GM18498 (cell line): ENCODE measurements around the gene MYRIP.
"Not testable (repeated sequence)": the region's sequence is repeated elsewhere in the genome, so short reads cannot be mapped to it uniquely, and the experiment has no call there.

ENCODE experiments used
- ATAC-seq: cut with Tn5 transposase; IDR thresholded peaks from one replicate; pipeline ENCODE4 v1.9.1; 2021; ENCODE audit warnings: mild to moderate bottlenecking, moderate library complexity; ENCODE audit not compliant: unreplicated experiment

Gene MYRIP

DNA sequence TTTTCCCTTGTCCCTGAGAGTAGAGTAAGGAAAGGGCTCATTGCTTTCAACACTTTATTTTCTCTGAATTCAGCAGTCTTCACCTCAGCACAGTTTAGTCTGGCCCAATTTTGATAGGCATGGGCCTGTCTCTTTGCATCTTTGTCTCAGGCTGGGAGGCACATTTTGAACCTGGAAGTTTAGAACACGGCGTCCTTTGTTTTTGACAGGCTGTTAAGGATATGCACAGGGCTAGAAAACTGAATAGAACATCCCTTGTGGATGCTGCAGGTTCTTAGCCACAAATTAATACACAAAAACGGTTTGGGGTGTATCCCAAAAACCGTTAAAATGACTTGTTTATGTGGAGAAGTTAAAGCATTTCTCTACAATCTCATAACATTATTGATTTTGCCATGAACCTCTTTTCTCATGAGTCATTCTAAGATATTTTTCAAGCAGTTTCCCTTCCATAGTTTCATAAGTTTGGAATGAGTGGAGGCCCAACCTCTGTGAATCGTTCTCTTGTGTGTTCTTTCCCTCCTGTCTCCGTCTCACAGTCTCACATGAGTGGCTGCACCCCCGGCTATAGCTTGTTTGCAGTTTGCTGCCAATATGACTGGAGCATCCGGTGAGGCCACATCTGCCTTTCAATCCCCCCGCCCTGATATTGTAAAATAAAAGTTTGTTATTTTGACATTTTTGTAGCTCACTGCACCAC, 307.2 kb downstream of the MYRIP start:
- ATAC-seq, result no peak

DNA sequence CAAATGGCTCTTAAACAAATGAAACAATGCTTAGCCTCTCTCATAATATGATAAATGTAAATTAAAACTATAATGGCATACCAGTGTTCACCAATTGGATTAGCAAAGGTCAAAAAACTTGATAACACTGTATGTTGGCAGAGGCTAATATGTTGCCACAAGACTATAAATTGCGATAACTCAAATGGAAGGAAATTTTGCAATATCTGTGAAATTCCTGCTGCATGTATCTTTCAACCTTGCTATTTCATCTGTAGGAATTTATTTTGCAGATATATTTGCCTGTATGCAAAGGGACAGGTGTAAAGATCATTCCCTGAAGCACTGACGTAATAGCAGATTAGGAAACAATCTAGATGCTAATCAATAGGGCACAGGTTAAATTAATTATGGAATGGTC, 308.7 kb downstream of the MYRIP start:
- no peak for ATAC-seq

DNA sequence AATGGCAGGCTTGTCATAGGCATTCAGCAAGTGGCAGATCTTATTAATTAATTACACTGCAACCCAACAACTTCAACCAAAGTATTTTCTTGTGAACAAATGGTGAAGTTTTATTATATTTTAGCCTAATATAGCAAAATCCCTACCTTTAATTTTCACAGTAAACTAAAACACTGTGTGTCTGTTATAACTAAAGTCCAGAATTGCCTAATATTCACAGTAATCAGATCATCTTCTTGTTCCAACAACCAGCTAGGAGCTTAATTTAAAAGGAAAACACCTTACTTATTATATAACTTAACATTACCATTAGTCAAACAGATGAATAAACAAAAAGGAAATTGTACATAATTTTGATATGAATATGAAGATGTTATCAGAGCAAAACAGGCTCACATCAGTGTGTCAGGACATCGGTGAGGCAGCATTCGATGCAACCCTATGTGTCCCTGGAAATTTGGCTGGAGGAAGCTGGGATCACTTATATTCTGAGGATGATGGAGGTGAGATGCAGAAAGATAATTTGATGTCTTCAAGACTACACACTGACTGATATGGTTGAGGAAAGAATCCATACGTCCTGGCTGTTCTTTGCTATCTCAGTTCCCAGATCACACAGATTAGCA, 310.8 kb downstream of the MYRIP start:
- ATAC-seq, result no peak

DNA sequence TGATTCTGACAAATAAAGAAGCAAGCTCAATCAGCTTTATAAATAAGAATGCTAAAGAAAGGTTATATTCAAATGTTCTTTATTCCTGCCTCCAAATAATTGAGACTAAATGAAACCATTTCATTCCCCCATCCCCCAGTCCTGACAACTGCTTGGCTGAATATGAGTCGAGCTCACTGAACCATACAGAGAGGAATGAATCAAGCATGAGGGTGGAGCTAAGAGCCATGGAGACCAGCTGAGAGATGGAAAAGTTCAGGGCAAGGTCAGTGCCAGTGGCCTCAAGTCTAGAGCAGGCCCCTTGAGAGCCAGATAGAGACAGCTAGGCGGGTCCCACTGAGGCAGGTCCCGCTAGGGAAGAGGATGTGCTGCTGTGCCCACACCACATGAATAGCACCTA, 311.4 kb downstream of the MYRIP start:
- ATAC-seq, result no peak

DNA sequence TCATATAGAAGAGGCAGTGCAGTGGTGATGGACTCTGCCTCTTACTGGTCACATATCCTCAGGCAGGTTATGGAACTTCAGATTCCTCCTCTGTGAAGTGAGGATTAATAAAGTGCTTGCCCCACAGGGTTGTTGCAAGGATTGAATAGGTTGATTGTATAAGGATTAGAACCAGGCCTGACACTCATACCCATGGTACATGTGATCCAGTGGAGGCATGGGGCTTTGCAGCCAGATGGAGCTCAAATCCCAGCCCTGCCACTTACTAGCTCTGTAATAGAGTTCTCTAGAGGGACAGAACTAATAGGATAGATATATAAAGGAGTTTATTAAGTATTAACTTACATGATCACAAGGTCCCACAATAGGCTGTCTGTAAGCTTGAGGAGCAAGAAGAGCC, 315.5 kb downstream of the MYRIP start:
- no peak for ATAC-seq

DNA sequence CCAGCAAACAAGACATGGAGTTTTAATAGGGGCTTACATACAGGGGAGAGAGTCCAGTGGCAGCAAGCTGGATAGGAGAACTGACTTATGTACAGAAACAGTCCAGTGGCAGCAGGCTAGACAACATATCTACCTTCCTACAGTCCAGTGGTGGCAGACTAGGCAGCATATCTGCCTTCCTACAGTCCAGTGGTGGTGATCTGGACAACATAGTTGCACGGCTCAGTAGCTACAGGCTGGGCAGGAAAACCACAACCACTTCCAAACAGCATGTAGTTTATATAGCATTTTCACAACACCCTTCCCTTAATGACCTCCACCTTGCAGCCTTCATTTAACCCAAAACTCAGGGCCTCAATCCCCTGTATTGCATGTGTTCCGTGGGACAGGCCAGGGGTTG, 318.8 kb downstream of the MYRIP start:
- no peak for ATAC-seq

DNA sequence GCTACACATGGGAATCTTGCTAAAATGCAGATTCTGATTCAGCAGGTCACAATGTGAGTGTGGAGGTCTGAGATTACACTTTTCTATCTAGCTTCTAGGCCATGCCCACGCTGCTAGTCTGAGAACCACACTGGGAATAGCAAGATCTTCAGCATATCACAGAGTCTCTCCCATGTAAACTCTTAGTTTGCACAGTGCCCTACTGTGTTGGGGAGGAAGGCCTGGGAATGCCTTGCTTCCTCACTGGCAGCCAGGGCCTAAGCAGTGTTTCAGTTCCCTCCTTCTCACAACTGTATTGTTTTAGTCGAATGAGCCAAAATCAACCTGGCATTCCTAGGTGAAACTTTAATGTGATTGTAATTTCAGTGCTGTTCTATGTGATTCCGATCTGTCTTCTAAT, 320.1 kb downstream of the MYRIP start:
- no peak for ATAC-seq

DNA sequence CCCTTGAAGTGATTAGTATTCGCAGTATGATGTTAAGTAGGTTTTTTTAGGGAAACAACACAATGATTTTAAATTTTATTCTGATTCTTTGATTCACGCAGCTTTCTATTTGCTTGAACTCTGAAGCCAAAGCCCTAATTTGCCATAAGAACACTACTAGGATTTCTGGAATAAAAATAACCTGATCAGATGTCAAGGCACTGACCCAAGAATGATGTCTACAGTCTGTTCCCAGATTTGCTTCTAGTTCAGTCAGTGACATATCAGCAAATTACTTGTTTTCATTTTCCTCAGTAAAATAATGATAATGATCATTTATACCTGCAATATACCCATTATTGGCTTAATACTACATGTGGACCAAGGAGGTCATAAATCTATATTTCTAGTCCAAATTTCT, 320.6 kb downstream of the MYRIP start:
- no peak for ATAC-seq

DNA sequence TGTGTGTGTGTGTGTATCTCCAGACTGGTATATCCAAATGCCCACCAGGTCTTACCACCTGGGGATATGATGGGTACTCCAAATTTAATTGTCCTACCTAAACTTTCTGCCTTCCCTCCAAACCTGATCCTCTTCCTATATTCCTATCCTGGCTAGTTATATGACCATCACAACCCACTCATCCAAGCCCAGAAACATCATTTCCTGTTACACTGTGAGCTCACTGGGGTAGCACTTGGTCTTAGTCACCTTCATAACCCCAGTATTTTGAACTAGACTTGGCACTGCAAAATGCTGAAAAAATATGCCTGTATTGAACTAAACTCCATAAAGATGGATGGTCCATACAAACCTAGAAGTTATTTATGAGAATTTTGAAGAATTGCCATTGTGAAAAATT, 321.3 kb downstream of the MYRIP start:
- ATAC-seq, result no peak

DNA sequence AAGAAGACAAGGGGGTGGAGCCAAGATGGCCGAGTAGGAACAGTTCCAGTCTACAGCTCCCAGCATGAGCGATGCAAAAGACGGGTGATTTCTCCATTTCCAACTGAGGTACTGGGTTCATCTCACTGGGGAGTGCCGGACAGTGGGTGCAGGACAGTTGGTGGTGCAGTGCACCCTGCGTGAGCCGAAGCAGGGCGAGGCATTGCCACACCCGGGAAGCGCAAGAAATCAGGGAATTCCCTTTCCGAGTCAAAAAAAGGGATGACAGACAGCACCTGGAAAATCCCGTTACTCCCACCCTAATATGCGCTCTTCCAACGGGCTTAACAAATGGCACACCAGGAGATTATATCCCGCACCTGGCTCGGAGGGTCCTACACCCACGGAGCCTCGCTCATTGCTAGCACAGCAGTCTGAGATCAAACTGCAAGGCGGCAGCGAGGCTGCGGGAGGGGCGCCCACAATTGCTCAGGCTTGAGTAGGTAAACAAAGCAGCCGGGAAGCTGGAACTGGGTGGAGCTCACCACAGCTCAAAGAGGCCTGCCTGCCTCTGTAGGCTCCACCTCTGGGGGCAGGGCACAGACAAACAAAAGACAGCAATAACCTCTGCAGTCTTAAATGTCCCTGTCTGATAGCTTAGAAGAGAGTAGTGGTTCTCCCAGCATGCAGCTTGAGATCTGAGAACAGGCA, 324.6 kb downstream of the MYRIP start:
- not testable (repeated sequence) for ATAC-seq

DNA sequence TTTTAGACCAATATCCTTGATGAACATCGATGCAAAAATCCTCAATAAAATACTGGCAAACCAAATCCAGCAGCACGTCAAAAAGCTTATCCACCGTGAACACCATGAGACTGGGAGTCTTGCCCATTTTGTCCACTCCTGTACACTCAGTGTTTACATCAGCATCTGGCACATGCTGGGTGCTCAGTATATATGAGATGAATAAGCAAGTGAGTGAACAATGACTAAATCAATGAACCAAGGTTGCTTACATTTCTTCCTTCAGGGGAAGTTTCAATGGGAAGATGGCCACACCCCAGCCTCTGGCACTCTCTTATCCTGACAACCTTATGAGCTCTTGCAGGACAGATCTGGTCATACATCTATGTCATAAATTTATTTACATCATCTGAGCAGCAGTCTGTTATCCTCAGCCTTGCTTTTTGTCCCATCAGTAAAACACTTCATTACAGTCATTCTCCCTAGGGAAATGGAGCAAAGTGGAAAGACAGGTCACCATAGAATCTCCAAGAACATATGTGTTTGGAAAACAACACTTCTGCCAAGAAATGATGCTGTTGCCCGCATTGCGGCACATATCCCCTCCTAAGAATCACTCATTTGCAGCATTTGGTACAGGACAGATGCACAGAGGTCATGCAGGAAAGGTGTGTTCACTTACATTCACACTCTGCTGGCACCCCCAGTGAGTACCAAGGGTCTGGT, 328.3 kb downstream of the MYRIP start:
- no peak for ATAC-seq

DNA sequence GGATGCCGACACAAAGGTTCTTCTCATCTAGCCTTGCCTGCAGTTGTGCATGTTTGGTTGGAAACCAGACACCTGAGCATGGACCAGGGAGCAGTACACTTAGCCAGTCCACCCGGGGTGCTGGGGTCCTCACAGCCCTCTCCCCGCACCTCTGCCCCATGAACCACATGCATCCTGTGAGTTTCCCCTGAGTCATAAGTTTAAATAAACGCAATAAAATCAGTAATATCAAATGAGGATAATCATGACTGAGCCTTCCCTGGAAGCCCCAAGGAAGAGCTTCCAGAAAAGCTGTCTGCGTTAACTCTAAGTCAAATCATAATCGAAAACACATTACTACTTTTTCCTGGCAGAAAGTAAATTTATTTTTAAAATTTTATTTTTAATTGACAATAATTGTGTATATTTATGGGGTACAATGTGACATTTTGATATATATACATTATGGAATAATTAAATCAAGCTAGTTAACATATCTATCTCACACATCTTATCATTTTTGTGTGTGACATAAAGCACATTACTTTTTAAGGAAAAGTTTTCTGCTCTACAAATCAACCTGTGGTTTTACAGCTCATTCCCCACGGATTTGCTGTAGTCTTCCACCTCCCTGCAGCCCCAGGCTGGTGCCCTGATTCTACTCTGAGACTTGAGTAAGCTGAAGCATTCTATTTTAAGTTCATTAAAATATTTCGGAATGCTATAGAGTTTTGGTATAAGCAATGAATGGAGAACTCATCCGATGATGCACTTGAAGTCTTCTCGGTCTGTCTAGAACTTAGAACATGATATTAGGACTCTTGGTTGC, 334.1 kb downstream of the MYRIP start:
- no peak for ATAC-seq

DNA sequence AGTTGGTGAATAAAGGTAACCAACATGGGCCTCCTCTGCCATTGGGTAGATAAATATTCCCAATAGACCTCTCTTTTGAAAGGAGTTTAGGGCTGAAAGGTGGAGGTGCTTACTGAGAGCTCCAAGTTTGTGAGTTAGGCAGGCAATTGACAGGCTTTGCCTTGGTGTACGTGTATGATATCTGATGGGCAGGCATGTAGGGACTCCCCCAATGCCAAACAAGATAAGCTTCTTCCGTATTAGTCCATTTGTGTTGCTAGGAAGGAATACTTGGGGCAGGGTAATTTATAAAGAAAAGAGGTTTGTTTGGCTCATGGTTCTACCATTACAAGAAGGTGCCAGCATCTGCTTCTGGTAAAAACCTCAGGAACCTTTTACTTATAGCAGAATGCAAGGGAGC, 339.4 kb downstream of the MYRIP start:
- no peak for ATAC-seq

DNA sequence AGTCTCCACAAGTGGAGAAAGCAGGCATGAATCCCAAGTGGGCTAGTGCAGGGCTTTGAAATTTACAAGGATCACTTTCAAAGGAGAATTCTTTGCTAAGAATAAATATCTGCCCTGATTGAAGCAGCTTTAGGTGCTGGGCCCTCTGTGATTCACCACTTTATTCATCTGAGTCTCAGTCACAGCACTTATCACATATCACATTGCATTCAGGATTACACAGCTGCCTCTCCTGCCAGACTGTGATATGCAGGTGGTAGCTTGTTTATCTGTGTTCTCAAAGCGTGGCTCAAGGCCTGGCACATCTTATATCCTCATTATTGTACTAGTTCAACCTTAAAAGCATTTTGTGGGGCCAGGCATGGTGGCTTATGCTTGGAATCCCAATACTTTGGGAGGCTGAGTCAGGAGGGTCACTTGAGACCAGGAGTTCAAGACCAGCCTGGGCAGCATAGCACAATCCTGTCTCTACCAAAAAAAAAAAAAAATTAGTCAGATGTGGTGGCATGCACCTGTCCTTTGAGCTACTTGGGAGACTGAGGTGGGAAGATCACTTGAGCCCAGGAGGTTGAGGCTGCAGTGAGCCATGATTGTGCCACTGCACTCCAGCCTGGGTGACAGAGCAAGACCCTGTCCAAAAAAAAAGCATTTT, 343.2 kb downstream of the MYRIP start:
- ATAC-seq, result no peak

DNA sequence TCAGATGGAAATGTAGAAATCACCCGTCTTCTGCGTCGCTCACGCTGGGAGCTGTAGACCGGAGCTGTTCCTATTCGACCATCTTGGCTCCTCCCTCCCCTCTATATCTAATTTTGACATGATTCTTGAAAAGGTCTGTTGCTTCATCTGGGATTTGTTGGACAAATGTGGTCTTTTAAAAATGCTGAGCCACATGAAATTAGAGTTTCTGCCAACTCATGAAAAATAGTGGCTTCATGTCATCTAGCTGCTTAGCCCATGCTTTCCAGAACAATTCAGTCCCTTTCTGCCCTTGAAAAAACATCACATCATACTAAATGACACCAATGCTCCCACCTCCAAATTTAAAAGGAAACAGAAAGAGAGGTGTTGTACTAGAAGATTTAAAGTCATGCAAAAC, 351.5 kb downstream of the MYRIP start:
- no peak for ATAC-seq

DNA sequence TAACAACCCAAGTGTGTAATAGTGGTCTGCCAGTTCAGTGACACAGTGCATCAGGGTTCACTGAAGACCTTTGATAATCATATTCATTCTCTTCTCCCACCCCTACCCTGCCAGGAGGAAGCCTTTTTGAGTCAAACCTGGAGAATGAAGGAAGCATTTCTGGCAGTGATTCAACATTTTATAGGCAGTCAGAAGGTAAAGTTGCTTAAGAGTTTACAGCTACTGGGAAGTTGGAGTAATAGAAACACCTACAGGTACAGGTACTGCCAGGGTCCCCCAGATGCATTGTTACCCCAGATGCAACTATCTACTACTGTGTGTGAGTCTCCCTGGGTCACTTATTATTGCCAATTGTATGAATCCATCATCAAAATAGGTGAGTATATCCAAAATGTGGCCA, 353.2 kb downstream of the MYRIP start:
- no peak for ATAC-seq

DNA sequence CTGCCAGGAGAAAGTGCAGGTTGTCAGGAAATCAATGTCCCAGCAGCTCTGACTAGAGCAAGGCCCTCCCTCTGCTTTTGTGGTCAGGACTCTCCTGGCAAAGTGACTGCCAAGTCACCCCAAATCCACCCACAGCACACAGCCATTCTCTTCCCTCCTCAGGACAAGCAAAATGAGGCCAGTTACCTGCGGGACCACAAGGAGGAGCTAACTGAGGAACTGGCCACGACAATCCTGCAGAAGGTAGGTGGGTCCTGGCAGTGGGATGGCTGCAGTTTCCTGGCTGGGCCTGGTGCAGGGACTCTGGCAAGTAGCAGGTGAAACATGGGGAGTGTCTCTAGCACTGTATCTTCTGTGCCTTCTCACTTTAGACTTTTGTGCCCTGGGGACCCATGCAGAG, 357.6 kb downstream of the MYRIP start:
- ATAC-seq, result no peak

DNA sequence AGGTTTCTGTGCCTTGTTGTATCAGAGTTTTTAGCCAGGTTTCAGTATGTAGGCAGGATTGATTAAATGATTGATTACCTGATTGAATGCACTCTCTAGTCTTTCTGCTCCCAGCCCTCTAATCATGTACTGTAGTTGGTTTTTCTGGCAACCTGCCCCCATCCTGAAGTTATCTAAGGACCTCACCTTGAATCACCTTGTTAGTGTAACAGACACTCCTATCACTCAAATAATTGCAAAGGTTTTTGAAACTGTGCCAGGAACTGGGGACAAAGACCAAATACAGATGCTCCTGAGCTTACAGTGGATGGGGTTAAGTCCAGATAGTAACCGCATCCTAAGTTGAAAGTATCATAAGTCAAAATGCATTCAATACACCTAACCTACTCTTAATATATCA, 358.5 kb downstream of the MYRIP start:
- ATAC-seq, result no peak

DNA sequence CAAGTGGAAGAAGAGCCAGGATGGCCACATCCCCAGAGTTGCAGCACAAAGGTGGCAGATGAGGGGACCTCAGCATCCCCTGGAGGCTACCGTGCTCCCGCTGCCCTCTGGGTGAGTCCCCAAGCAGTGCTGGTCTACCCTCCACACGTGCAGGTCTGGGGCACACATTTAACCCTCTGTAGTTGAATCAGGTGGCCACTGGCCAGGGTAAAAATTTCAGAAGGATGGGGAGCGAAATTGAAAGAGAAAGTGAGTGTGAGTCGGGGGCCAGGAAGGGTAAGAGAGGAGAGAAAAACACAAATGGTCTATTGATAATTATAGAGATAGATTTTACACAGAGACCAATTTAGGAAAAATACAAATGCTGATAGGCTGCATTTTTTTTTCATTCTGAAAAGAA, 360.6 kb downstream of the MYRIP start:
- peak; percentile 54 for ATAC-seq

DNA sequence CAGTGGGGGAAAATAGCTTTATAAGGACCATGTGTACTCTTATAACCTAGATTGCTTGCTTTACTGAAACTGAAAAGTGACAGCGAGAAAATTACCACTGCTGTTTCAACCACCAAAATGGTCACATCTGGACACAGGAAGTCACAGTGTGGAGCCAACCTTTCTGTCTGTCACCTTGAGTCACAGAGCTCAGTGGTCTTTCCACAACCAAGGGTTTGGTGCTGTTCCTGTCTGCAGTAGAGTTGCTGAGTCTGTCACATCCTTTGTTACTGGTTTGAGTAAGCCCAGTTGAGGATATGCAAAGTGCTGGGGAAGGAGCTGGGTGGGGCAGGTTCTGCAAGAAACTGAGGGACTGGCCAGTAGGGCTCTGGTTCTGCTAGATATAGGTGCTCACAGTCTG, 361.0 kb downstream of the MYRIP start:
- ATAC-seq, result peak; percentile 95
